ENCODE results near the gene PLD1. TPM values are rescaled to one million over a fixed set of nuclear protein-coding genes. Genes with fewer than 3 reads are reported as not detected.
A peak's percentile ranks its signal among the peaks of the same experiment; 100 is the strongest.

PLD1 gene
- total RNA-seq, 1 experiment from 2014 or later: 5.3 TPM

DNA sequence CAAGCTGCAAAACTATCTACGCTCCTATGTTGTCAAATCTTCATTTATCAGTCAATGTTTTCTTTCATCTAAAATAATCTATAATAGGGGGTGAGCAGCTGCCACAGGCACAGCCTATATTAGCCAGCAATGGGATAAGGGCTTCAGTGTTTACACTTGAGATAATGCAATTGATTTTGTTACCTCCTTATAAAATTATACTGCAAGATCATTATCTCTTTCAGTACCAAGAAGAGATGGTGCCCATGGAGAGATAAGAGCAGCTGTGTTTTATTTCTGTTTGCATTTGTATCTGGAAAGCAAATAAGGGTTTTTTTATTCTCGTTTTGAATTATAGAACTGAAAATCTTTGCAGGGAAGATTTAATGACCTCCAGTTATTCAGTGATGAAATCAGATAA, 68.9 kb downstream of the PLD1 start:
- H3K4me1 Mint-ChIP-seq (ENCODE audit: low read depth, unreplicated experiment): no peaks in the 10 kb centered on the region
- no peaks in the 10 kb centered on the region for H3K27me3 Mint-ChIP-seq (ENCODE audit: insufficient read depth, unreplicated experiment)
- H3K4me3 Mint-ChIP-seq (ENCODE audit: unreplicated experiment): no peak overlapping the region
- H3K36me3 Mint-ChIP-seq (ENCODE audit: insufficient read depth, unreplicated experiment): no peaks in the 10 kb centered on the region
- no TSS peak for BruUV-seq (replicated peaks)
- intact Hi-C loops (cut with micrococcal nuclease; ENCODE audit: unreplicated experiment): no loop called here
- no peak overlapping the region for H3K4me3 ChIP-seq (ENCODE audit: low read depth, low read length)
- DNase-seq: no peak
- H3K4me1 ChIP-seq: peaks cover 9% of the 10 kb centered on the region
- ChIA-PET CTCF (no interaction called here), POLR2A (no interaction called here)
- TF ChIP-seq, protein P1, sequence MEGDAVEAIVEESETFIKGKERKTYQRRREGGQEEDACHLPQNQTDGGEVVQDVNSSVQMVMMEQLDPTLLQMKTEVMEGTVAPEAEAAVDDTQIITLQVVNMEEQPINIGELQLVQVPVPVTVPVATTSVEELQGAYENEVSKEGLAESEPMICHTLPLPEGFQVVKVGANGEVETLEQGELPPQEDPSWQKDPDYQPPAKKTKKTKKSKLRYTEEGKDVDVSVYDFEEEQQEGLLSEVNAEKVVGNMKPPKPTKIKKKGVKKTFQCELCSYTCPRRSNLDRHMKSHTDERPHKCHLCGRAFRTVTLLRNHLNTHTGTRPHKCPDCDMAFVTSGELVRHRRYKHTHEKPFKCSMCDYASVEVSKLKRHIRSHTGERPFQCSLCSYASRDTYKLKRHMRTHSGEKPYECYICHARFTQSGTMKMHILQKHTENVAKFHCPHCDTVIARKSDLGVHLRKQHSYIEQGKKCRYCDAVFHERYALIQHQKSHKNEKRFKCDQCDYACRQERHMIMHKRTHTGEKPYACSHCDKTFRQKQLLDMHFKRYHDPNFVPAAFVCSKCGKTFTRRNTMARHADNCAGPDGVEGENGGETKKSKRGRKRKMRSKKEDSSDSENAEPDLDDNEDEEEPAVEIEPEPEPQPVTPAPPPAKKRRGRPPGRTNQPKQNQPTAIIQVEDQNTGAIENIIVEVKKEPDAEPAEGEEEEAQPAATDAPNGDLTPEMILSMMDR (IDR thresholded peaks at IDR 0.05; ENCODE audit: insufficient read depth in 1 of 2, low read depth in 1 of 2, low read length in 1 of 2, severe bottlenecking in 1 of 2, unreplicated experiment in 1 of 2): no peak
- H3K9me3 Mint-ChIP-seq (ENCODE audit: unreplicated experiment): no peaks in the 10 kb centered on the region
- H3K9me3 ChIP-seq: no peaks in the 10 kb centered on the region
- H3K27me3 ChIP-seq (replicated peaks; ENCODE audit: control insufficient read depth, insufficient read depth, low read length): no peaks in the 10 kb centered on the region
- H3K27ac Mint-ChIP-seq (ENCODE audit: unreplicated experiment): no peak overlapping the region
- H3K36me3 ChIP-seq (ENCODE audit: control insufficient read depth, insufficient read depth, low read length): no peaks in the 10 kb centered on the region; the same call in 1 of the 2 replicates

DNA sequence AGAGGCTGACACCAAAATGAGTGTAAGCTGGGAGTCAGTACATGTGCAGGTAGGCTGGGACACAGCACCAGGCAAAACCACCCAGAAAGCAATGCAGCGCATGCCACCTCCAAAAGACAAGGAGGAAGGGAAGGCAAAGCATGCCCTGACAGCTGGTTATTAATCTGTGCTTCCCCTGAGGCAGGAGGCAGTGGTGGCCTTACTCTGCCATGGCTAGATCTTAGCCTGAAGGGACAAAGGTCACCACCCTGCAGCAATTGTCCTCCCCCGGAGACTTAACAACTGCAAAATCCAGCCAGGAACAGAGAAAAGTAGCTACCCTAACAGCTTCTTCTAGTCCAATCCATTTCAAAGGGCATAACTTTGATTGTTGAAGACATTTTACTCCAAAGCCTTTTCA, 73.7 kb downstream of the PLD1 start:
- BruUV-seq (replicated peaks): no TSS peak
- DNase-seq: peak; percentile 18 to 43
- ChIA-PET CTCF (no interaction called here), POLR2A (no interaction called here)
- Histone ChIP-seq H3K4me3 (ENCODE audit: low read depth, low read length) (no peak overlapping the region), H3K9me3 (no peaks in the 10 kb centered on the region), H3K4me1 (peaks cover 13% of the 10 kb centered on the region), H3K36me3 (ENCODE audit: control insufficient read depth, insufficient read depth, low read length) (no peaks in the 10 kb centered on the region; the same call in 1 of the 2 replicates), H3K27me3 (replicated peaks; ENCODE audit: control insufficient read depth, insufficient read depth, low read length) (no peaks in the 10 kb centered on the region)
- no peaks in the 10 kb centered on the region for H3K36me3 Mint-ChIP-seq (ENCODE audit: insufficient read depth, unreplicated experiment)
- no peak overlapping the region for H3K4me3 Mint-ChIP-seq (ENCODE audit: unreplicated experiment)
- H3K9me3 Mint-ChIP-seq (ENCODE audit: unreplicated experiment): no peaks in the 10 kb centered on the region
- H3K27ac Mint-ChIP-seq (ENCODE audit: unreplicated experiment): no peak overlapping the region
- intact Hi-C loops (cut with micrococcal nuclease; ENCODE audit: unreplicated experiment): no loop called here
- H3K27me3 Mint-ChIP-seq (ENCODE audit: insufficient read depth, unreplicated experiment): no peaks in the 10 kb centered on the region
- no peaks in the 10 kb centered on the region for H3K4me1 Mint-ChIP-seq (ENCODE audit: low read depth, unreplicated experiment)
- TF ChIP-seq, protein P1 (IDR thresholded peaks at IDR 0.05; ENCODE audit: insufficient read depth in 1 of 2, low read depth in 1 of 2, low read length in 1 of 2, severe bottlenecking in 1 of 2, unreplicated experiment in 1 of 2): no peak

DNA sequence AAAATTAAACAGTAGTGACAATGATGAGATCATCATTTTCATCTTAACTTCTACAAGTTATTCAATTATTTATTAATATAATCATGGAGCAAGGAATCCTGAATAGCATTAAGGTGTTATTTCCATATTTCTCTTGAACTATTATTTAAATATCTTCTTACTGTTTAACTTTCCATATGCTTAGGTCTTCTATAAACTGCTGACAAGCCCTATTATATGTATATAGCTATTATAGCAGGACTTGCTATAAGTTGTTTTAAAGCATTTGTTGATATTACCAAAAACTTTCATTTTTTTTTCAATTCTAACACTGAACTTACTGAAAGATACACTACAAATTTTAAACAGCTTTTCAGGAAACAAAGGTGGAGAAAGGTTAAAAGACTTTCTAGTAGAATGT, 76.7 kb downstream of the PLD1 start:
- BruUV-seq (replicated peaks): no TSS peak
- no peak for DNase-seq
- peaks cover 11% of the 10 kb centered on the region for H3K4me1 ChIP-seq
- no peaks in the 10 kb centered on the region for H3K27me3 Mint-ChIP-seq (ENCODE audit: insufficient read depth, unreplicated experiment)
- H3K27me3 ChIP-seq (replicated peaks; ENCODE audit: control insufficient read depth, insufficient read depth, low read length): no peaks in the 10 kb centered on the region
- no peak overlapping the region for H3K4me3 ChIP-seq (ENCODE audit: low read depth, low read length)
- H3K9me3 ChIP-seq: no peaks in the 10 kb centered on the region
- H3K4me1 Mint-ChIP-seq (ENCODE audit: low read depth, unreplicated experiment): no peaks in the 10 kb centered on the region
- POLR2A ChIA-PET: no interaction called here
- TF ChIP-seq, protein P1 (IDR thresholded peaks at IDR 0.05; ENCODE audit: insufficient read depth in 1 of 2, low read depth in 1 of 2, low read length in 1 of 2, severe bottlenecking in 1 of 2, unreplicated experiment in 1 of 2): no peak
- no peak overlapping the region for H3K27ac Mint-ChIP-seq (ENCODE audit: unreplicated experiment)
- intact Hi-C loops (cut with micrococcal nuclease; ENCODE audit: unreplicated experiment): no loop called here
- H3K36me3 Mint-ChIP-seq (ENCODE audit: insufficient read depth, unreplicated experiment): no peaks in the 10 kb centered on the region
- CTCF ChIA-PET: no interaction called here
- no peaks in the 10 kb centered on the region for H3K9me3 Mint-ChIP-seq (ENCODE audit: unreplicated experiment)
- no peaks in the 10 kb centered on the region for H3K36me3 ChIP-seq (ENCODE audit: control insufficient read depth, insufficient read depth, low read length)
- no peak overlapping the region for H3K4me3 Mint-ChIP-seq (ENCODE audit: unreplicated experiment)

All from Caco-2 (cell line).